Measurements from ENCODE around the gene ALDH3A1.

The ALDH3A1 gene

DNA sequence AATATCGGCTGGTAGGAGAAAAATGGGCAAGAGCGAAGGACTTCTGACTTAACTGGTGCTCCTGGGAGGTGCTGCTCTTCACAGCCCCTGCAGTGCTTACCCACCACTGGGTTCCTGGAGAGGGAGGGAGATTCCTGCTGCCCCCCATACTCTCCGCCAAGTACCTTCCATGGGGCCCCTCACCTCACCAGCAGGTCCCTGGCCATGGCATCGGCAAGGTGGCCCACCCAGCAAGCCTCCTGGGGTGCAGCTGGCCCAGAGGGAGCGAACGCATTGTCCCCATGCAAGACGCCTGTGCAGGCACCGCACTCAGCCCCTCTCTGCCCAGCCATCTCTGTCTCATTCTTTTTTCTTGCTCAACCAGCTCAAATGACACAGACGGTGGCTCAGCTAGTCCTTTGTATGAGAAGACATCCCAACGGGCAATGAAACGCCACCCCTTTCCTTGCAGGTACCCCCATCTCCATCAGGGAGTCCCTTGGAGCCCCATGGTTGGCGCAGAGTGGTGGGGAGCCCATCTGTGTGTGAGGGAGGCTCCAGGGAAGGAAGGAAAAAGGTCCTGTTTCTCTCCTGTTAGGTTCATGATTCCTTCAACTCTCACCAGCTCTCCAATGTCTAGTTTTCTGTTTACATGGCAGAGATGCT, 9.6 kb upstream of the ALDH3A1 start:
- no peak overlapping the region for H3K4me3 ChIP-seq (ENCODE audit: low read depth, low read length)
- DNase-seq (ENCODE audit: low read depth): no peak
- TF ChIP-seq CTCF (IDR thresholded peaks at IDR 0.05; ENCODE audit: insufficient read depth, low read depth, low read length, missing control alignments): no peak

GRCh38 chr17:19756546-19756945, 8.4 kb upstream of the ALDH3A1 start:
- no peak overlapping the region for H3K4me3 ChIP-seq (ENCODE audit: low read depth, low read length)
- no peak for TF ChIP-seq CTCF (IDR thresholded peaks at IDR 0.05; ENCODE audit: insufficient read depth, low read depth, low read length, missing control alignments)
- no peak for DNase-seq (ENCODE audit: low read depth)

- no peak for TF ChIP-seq CTCF (IDR thresholded peaks at IDR 0.05; ENCODE audit: insufficient read depth, low read depth, low read length, missing control alignments)
- DNase-seq (ENCODE audit: low read depth): peak; percentile 66
- no peak overlapping the region for H3K4me3 ChIP-seq (ENCODE audit: low read depth, low read length)
Observed at GRCh38 chr17:19755821-19756510, 7.9 kb upstream of the ALDH3A1 start.

- peak; percentile 36 for DNase-seq (ENCODE audit: low read depth)
- no peak for TF ChIP-seq CTCF (IDR thresholded peaks at IDR 0.05; ENCODE audit: insufficient read depth, low read depth, low read length, missing control alignments)
- H3K4me3 ChIP-seq (ENCODE audit: low read depth, low read length): no peak overlapping the region
Observed at GRCh38 chr17:19755392-19755791, 7.3 kb upstream of the ALDH3A1 start.

DNA sequence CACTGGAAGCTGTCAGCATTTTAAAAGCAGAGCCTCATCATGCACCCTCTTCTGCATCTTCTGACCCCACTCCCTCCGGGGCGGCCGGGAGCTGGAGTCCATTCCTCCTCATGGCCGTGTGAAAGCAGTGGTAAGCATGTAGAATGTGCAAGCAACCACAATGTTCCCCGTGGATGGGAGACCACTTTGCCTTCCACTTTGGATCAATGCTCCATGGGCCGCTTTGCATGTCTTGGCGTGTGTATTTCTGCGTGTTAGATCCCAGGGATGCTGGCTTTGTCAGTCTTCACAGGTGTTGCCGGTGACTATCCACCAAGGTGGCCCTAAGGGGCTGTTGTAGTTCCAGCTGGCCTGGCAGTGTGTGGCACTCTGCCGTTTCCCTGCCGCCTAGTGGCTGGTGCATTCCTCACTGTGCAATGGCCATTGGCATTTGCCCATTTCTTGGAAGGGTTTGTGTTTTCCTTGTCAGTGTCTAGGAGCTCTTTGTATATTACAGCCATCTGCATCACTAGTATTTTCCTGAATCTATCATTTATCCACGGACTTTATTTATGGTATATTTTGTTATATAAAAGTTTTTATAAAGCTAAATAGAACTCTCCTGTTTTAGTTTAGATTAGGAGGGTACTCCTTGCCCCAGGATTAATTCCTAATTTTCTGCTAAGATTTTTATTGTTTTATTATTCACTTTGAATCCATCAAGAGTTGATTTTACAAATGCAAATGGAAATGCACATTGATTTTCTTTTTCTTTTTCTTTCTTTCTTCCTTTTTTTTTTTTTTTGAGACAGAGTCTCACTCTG, 5.8 kb upstream of the ALDH3A1 start:
- no peak for DNase-seq (ENCODE audit: low read depth)
- TF ChIP-seq CTCF (IDR thresholded peaks at IDR 0.05; ENCODE audit: insufficient read depth, low read depth, low read length, missing control alignments): peak; percentile 17
- no peak overlapping the region for H3K4me3 ChIP-seq (ENCODE audit: low read depth, low read length)

DNA sequence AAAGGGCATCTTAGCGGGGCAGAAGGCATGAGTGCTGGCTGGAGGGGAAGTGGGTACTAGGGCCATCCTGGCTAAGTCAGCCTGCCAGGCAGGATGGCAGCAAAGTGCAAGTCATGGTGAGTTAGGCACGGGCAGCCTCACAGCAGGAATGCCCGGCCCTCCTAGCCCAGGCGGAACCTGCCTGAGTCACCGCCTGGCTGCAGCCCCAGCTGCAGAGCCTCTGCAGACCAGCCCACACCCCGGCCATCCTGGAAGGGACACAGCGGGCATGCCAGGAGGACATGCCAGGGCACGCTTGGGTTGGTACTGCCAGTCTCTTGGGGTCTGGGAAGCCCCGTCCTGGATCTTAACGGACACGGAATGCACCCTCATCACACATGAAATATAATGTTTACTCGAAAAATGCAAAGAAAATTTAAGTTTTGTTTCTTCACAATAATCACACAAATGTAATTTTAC, 5.0 kb upstream of the ALDH3A1 start:
- DNase-seq (ENCODE audit: low read depth): no peak
- TF ChIP-seq CTCF (IDR thresholded peaks at IDR 0.05; ENCODE audit: insufficient read depth, low read depth, low read length, missing control alignments): no peak
- H3K4me3 ChIP-seq (ENCODE audit: low read depth, low read length): no peak overlapping the region

Measured in GM12865 (cell line).